ENCODE data around the gene KAT7. TPM values are rescaled to one million over a fixed set of nuclear protein-coding genes. Genes with fewer than 3 reads are reported as not detected.

Gene KAT7
- polyA plus RNA-seq, 1 donor from 2014 or later: 31.0 TPM

DNA sequence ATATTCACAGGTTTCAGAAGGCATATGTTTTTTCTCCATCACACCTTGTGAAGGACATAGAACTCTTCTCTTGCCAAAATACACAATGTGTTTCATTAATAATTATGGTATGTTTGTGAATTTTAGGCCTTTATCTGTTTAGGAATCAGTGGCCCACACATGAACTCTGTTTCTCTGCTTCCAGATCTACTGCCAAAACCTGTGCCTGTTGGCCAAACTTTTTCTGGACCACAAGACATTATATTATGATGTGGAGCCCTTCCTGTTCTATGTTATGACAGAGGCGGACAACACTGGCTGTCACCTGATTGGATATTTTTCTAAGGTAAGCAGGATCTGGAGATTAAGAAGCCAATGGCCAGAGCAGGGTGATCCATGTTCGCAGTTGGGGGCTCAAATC is 33.0 kb downstream of the KAT7 start:
- H2AFZ ChIP-seq (ENCODE audit: low read depth, low read length): no peak overlapping the region
- TF ChIP-seq REST (IDR thresholded peaks at IDR 0.05; ENCODE audit: borderline replicate concordance): no peak
- TF ChIP-seq EZH2 (IDR thresholded peaks at IDR 0.05; ENCODE audit: borderline replicate concordance, insufficient read depth, low read length, poor library complexity, severe bottlenecking): no peak
- TF ChIP-seq SMC3 (conservative IDR thresholded peaks at IDR 0.05; ENCODE audit: poor library complexity): no peak
- TF ChIP-seq RAD21 (conservative IDR thresholded peaks at IDR 0.05): no peak
- no peak for TF ChIP-seq MXI1 (conservative IDR thresholded peaks at IDR 0.05; ENCODE audit: poor library complexity, severe bottlenecking)
- no peak for TF ChIP-seq POLR2AphosphoS5 (IDR thresholded peaks at IDR 0.05)
- no peak for TF ChIP-seq CTCF (IDR thresholded peaks at IDR 0.05; ENCODE audit: poor library complexity, severe bottlenecking)
- no peak for TF ChIP-seq EP300 (conservative IDR thresholded peaks at IDR 0.05; ENCODE audit: poor library complexity, severe bottlenecking)
- TF ChIP-seq TAF1 (IDR thresholded peaks at IDR 0.05; ENCODE audit: low read depth): no peak
- peaks cover 21% of the 10 kb centered on the region for H3K36me3 ChIP-seq (ENCODE audit: insufficient read depth, low read length)
- no peaks in the 10 kb centered on the region for H3K9me2 ChIP-seq (ENCODE audit: insufficient read depth, low read length)
- no peak overlapping the region for H3K4me3 ChIP-seq (ENCODE audit: low read length)
- H3K79me2 ChIP-seq (replicated peaks; ENCODE audit: insufficient read depth, low read length): peaks cover 22% of the 10 kb centered on the region
- no peaks in the 10 kb centered on the region for H3K27me3 ChIP-seq (ENCODE audit: insufficient read depth, low read depth, low read length)
- H3K27ac ChIP-seq (ENCODE audit: low read length): no peak overlapping the region
- H3K9ac ChIP-seq (ENCODE audit: low read length): no peak overlapping the region
- H3F3A ChIP-seq (ENCODE audit: insufficient read depth, low read length, poor library complexity, severe bottlenecking): no peaks in the 10 kb centered on the region
- no peaks in the 10 kb centered on the region for H4K20me1 ChIP-seq (ENCODE audit: insufficient read depth)
- no peak overlapping the region for H3K4me2 ChIP-seq (ENCODE audit: low read length)
- no peaks in the 10 kb centered on the region for H3K9me3 ChIP-seq (ENCODE audit: low read length)

DNA sequence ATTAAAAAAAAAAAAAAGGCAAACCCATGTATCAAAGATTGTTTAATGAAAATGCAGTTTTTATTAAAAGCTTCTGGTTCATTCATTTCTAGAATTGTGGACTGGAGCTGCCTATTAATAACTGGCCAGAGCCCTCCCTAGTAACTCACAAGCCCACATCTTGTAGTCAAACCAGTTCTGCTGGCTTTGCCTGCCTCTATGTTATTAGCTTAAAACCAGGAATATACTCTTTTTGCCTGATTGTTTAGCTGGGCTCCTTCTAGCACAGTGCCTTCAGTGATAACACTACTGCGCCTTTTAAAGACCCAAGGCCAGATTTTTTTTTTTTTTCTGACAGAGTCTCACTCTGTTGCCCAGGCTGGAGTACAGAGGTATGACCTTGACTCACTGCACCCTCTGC is 33.4 kb downstream of the KAT7 start:
- Histone ChIP-seq H3K9me3 (ENCODE audit: low read length) (no peaks in the 10 kb centered on the region), H3K36me3 (ENCODE audit: insufficient read depth, low read length) (peaks cover 21% of the 10 kb centered on the region), H3K27ac (ENCODE audit: low read length) (no peak overlapping the region), H3F3A (ENCODE audit: insufficient read depth, low read length, poor library complexity, severe bottlenecking) (no peaks in the 10 kb centered on the region), H3K27me3 (ENCODE audit: insufficient read depth, low read depth, low read length) (no peaks in the 10 kb centered on the region), H4K20me1 (ENCODE audit: insufficient read depth) (no peaks in the 10 kb centered on the region), H3K4me3 (ENCODE audit: low read length) (no peak overlapping the region), H2AFZ (ENCODE audit: low read depth, low read length) (no peak overlapping the region), H3K9me2 (ENCODE audit: insufficient read depth, low read length) (no peaks in the 10 kb centered on the region), H3K79me2 (replicated peaks; ENCODE audit: insufficient read depth, low read length) (peaks cover 17% of the 10 kb centered on the region), H3K9ac (ENCODE audit: low read length) (no peak overlapping the region), H3K4me2 (ENCODE audit: low read length) (no peak overlapping the region)
- TF ChIP-seq POLR2AphosphoS5 (IDR thresholded peaks at IDR 0.05) (no peak), REST (IDR thresholded peaks at IDR 0.05; ENCODE audit: borderline replicate concordance) (no peak), RAD21 (conservative IDR thresholded peaks at IDR 0.05) (no peak), CTCF (IDR thresholded peaks at IDR 0.05; ENCODE audit: poor library complexity, severe bottlenecking) (no peak)
